Measurements from ENCODE around the gene TMSB4X.

- TF ChIP-seq CTCF (IDR thresholded peaks at IDR 0.05) (no peak), POLR2A (IDR thresholded peaks at IDR 0.05) (no peak), POLR2AphosphoS5 (IDR thresholded peaks at IDR 0.05; ENCODE audit: insufficient read depth in 1 of 2, low read depth in 1 of 2) (no peak)
These were observed 22.1 kb downstream of the TMSB4X start for GRCh38 chrX:12996934-12997435.
